Naive thymus-derived CD4-positive, alpha-beta T cell (primary cell): ENCODE results near the gene WNT5A. TPM values are rescaled to one million over a fixed set of nuclear protein-coding genes. Genes with fewer than 3 reads are reported as not detected.

Experiments used
- ATAC-seq: fragments of 150-1000 bp; cut with Tn5 transposase; 2 replicates; pipeline ENCODE4 v1.10.0; 2021; ENCODE audit warnings: mild to moderate bottlenecking, moderate library complexity
- CTCF ChIA-PET: fragments of 350-600 bp; sonication (Branson Sonifier 250); formaldehyde crosslinking; loops from one replicate; lab custom pipeline; 2021; ENCODE audit warnings: antibody characterized with exemption; lab: Charles Lee
- POLR2A ChIA-PET: fragments of 350-600 bp; sonication (Branson Sonifier 250); formaldehyde crosslinking; loops from one replicate; lab custom pipeline; 2021; ENCODE audit warnings: antibody characterized with exemption, inconsistent platforms; lab: Charles Lee
- DNase-seq, 9 donors: peaks; one replicate each; pipeline versions ENCODE4 v3.0.0 to v3.0.0-alpha.2; 2020 to 2022; ENCODE audit warnings: mixed read lengths in 1 of 9
- H3K27ac ChIP-seq: one replicate; pipeline ENCODE4 v1.7.0; 2013; ENCODE audit warnings: mild to moderate bottlenecking, low read depth, low read length, moderate library complexity
- H3K27me3 ChIP-seq, 2 donors: one replicate each; pipeline ENCODE4 v1.7.0; 2013; ENCODE audit warnings: low read length in 2 of 2, mild to moderate bottlenecking in 2 of 2, moderate library complexity in 2 of 2; ENCODE audit not compliant: control insufficient read depth in 2 of 2, insufficient read depth in 2 of 2
- H3K36me3 ChIP-seq, 3 experiments: 1 replicate in 2 of 3; 2 replicates in 1 of 3; pipeline ENCODE4 v1.7.0; 2013; ENCODE audit warnings: low read length in 3 of 3, mild to moderate bottlenecking in 3 of 3, moderate library complexity in 1 of 3; ENCODE audit not compliant: insufficient read depth in 3 of 3, control insufficient read depth in 2 of 3
- H3K4me1 ChIP-seq, 2 donors: one replicate each; pipeline ENCODE4 v1.7.0; 2013; ENCODE audit warnings: low read length in 2 of 2, mild to moderate bottlenecking in 2 of 2, moderate library complexity in 1 of 2; ENCODE audit not compliant: control insufficient read depth in 2 of 2, insufficient read depth in 2 of 2
- H3K4me3 ChIP-seq: 2 replicates; pipeline ENCODE4 v1.7.0; 2013; ENCODE audit warnings: mild to moderate bottlenecking, low read length
- H3K9me3 ChIP-seq, 3 experiments: 1 replicate in 2 of 3; 2 replicates in 1 of 3; pipeline ENCODE4 v1.7.0; 2013; ENCODE audit warnings: low read length in 3 of 3; ENCODE audit not compliant: control insufficient read depth in 2 of 3
- H3K27ac Mint-ChIP-seq, 9 donors: one replicate each; pipeline ENCODE4 v1.8.0; 2020 to 2022; ENCODE audit warnings: mixed read lengths in 9 of 9, mild to moderate bottlenecking in 8 of 9, moderate library complexity in 5 of 9, inconsistent platforms in 2 of 9
- H3K27me3 Mint-ChIP-seq, 5 donors: one replicate each; pipeline ENCODE4 v1.8.0; 2021 to 2022; ENCODE audit warnings: mixed read lengths in 5 of 5, mild to moderate bottlenecking in 1 of 5
- H3K36me3 Mint-ChIP-seq, 5 donors: one replicate each; pipeline ENCODE4 v1.8.0; 2020 to 2022; ENCODE audit warnings: mixed read lengths in 5 of 5, mild to moderate bottlenecking in 3 of 5, inconsistent platforms in 1 of 5
- H3K4me1 Mint-ChIP-seq, 7 donors: one replicate each; pipeline ENCODE4 v1.8.0; 2020 to 2022; ENCODE audit warnings: mixed read lengths in 7 of 7, mild to moderate bottlenecking in 3 of 7, inconsistent platforms in 1 of 7
- H3K4me3 Mint-ChIP-seq, 10 donors: one replicate each; pipeline ENCODE4 v1.8.0; 2020 to 2022; ENCODE audit warnings: mild to moderate bottlenecking in 10 of 10, mixed read lengths in 10 of 10, moderate library complexity in 6 of 10, inconsistent platforms in 2 of 10
- H3K9me3 Mint-ChIP-seq, 11 donors: one replicate each; pipeline ENCODE4 v1.8.0; 2020 to 2022; ENCODE audit warnings: mixed read lengths in 11 of 11, mild to moderate bottlenecking in 4 of 11, inconsistent platforms in 1 of 11, moderate library complexity in 1 of 11
- intact Hi-C, 2 donors: fragments of 100-400 bp; cut with micrococcal nuclease; formaldehyde crosslinking; loops; one replicate each; pipeline ENCODE4 v1.15.1; 2023
- polyA plus RNA-seq, 2 donors: library from polyadenylated mRNA; unstranded; fragments of 300-500 nt; fragmentation: Illumina TruSeq; gene quantifications; one replicate each; pipeline ENCODE4 v1.2.3, GENCODE V29; 2021
- total RNA-seq, 6 experiments: library from RNA in 5 of 6; stranded (reverse) in 5 of 6; gene quantifications; 1 replicate in 5 of 6; 2 replicates in 1 of 6; pipeline ENCODE4 v1.2.3 and lab custom pipeline; 2021 to 2026

WNT5A gene
- total and polyA plus RNA-seq, 7 experiments from 2014 or later: 0.36 TPM; not detected in 6

DNA sequence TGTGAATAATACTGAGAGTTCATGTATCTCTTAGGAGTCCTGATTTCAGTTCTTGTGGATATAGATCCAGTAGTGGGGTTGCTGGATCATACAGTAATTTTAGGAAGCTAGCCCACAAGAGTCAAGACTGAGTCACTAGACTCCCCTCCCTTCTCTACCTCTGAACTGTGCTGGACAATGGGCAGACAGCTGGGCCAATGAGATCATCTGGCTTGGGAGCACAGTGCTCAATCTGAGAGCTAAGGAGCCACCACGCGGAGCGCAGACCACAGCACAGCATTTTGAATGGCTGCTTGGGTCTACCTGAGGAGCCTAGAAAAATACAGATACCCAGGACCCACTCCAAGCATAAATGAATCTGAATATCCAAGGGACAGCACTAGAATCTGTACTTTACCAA lies 32.5 kb downstream of the WNT5A start:
- H3K9me3 ChIP-seq: no peaks in the 10 kb centered on the region
- no peak overlapping the region for H3K4me3 Mint-ChIP-seq
- DNase-seq (no peak), ATAC-seq (no peak)
- peaks cover 0 to 9% (median 0%) of the 10 kb centered on the region in 11 donors for H3K9me3 Mint-ChIP-seq
- no peaks in the 10 kb centered on the region for H3K4me1 ChIP-seq
- no peaks in the 10 kb centered on the region for H3K4me1 Mint-ChIP-seq
- no peaks in the 10 kb centered on the region for H3K36me3 ChIP-seq
- H3K27ac ChIP-seq: no peak overlapping the region
- CTCF ChIA-PET: no interaction called here
- intact Hi-C loops: no loop called here
- POLR2A ChIA-PET: no interaction called here
- no peak overlapping the region for H3K4me3 ChIP-seq
- no peaks in the 10 kb centered on the region for H3K27me3 Mint-ChIP-seq
- H3K27ac Mint-ChIP-seq: no peak overlapping the region
- no peaks in the 10 kb centered on the region for H3K27me3 ChIP-seq
- no peaks in the 10 kb centered on the region for H3K36me3 Mint-ChIP-seq

DNA sequence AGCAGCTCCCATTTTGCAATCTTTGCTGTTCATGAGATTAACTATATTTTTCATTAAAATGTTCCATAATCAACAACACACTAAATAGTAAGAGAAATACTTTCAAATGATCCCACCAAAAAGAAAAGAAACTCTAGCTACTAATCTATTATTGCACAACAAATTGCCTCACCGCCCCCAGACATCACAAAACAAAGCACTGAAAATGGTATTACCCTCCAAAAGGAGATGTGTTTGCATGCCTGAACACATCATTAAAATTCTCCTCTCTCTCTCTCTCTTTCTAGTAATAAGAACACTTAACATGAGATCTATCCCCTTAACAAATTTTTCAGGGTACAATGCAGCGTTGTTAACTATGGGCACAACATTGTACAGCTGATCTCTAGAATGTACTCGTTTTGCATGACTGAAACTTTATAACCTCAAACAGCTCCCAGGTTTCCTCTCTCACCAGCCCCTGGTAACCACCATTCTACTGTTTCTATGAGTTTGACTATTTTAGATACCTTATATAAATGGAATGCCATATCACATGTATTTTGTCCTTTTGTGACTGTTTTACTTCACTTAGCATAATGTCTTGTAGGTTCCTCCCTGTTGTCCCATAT lies 33.1 kb downstream of the WNT5A start:
- intact Hi-C loops: no loop called here
- CTCF ChIA-PET: no interaction called here

DNA sequence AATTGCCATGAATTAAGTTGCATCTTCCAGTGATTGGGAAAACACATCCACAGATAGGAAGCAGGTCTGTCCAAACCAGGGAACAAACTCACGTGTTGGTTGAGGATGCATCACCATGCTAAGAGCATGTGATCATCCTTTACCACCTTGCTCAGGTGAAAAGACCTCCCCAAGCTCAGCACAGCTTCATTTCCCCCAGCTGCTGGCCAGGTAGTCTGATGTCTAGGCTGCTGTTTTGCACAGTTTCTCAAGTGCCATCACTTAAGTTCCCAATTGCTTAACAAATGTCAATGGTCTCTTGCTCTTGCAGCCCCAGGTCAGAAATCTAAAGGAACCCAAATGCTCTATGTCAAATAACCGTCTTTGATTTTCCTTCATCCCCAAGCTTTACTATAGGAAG lies 34.2 kb downstream of the WNT5A start:
- no peaks in the 10 kb centered on the region for H3K27me3 ChIP-seq
- no peak overlapping the region for H3K4me3 Mint-ChIP-seq
- no peak overlapping the region for H3K4me3 ChIP-seq
- H3K27me3 Mint-ChIP-seq: peaks cover 0 to 7% (median 0%) of the 10 kb centered on the region in 5 donors
- H3K27ac Mint-ChIP-seq: no peak overlapping the region
- H3K27ac ChIP-seq: no peak overlapping the region
- no peaks in the 10 kb centered on the region for H3K9me3 ChIP-seq
- intact Hi-C loops: no loop called here
- H3K36me3 Mint-ChIP-seq: no peaks in the 10 kb centered on the region
- ATAC-seq (no peak), DNase-seq (no peak)
- no peaks in the 10 kb centered on the region for H3K4me1 ChIP-seq
- POLR2A ChIA-PET: no interaction called here
- peaks cover 0 to 9% (median 0%) of the 10 kb centered on the region in 11 donors for H3K9me3 Mint-ChIP-seq
- CTCF ChIA-PET: no interaction called here
- no peaks in the 10 kb centered on the region for H3K4me1 Mint-ChIP-seq
- H3K36me3 ChIP-seq: no peaks in the 10 kb centered on the region

More for the DNA sequence above, 33.1 kb downstream of the WNT5A start:
- no peak for DNase-seq
- no peaks in the 10 kb centered on the region for H3K4me1 Mint-ChIP-seq
- H3K27me3 Mint-ChIP-seq: peaks cover 0 to 5% (median 0%) of the 10 kb centered on the region in 5 donors
- Histone ChIP-seq H3K9me3 (no peaks in the 10 kb centered on the region), H3K4me3 (no peak overlapping the region), H3K36me3 (no peaks in the 10 kb centered on the region), H3K27me3 (no peaks in the 10 kb centered on the region), H3K4me1 (no peaks in the 10 kb centered on the region), H3K27ac (no peak overlapping the region)
- POLR2A ChIA-PET: no interaction called here
- peaks cover 0 to 9% (median 0%) of the 10 kb centered on the region in 11 donors for H3K9me3 Mint-ChIP-seq
- no peaks in the 10 kb centered on the region for H3K36me3 Mint-ChIP-seq
- H3K4me3 Mint-ChIP-seq: no peak overlapping the region
- no peak overlapping the region for H3K27ac Mint-ChIP-seq
- ATAC-seq: no peak

DNA sequence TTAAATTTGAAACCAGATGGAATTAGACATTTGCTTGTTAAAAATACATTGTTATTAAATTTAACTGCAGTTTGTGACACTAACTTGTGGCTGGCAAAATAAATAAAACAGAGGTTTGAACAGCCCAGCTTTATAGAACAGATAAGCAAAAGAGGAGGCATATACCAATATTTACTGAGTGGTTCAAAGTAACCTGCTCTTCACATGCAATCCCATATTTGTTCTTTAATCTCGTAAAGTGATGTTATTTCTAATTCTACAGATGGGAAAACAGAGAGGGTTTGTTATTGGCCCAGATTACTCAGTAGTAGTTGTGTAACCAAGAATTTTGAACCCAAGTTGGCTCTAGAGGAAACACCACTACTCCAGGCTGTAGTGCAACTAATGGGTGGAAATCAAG lies 37.6 kb downstream of the WNT5A start:
- Mint-ChIP-seq H3K27ac (no peak overlapping the region), H3K4me3 (no peak overlapping the region), H3K27me3 (peaks cover 0 to 8% (median 7%) of the 10 kb centered on the region in 5 donors), H3K4me1 (no peaks in the 10 kb centered on the region), H3K9me3 (peaks cover 0 to 9% (median 0%) of the 10 kb centered on the region in 11 donors), H3K36me3 (no peaks in the 10 kb centered on the region)
- Histone ChIP-seq H3K36me3 (no peaks in the 10 kb centered on the region), H3K27me3 (no peaks in the 10 kb centered on the region), H3K27ac (no peak overlapping the region), H3K4me1 (no peaks in the 10 kb centered on the region), H3K9me3 (no peaks in the 10 kb centered on the region), H3K4me3 (no peak overlapping the region)
- no peak for ATAC-seq
- intact Hi-C loops: no loop called here
- ChIA-PET CTCF (no interaction called here), POLR2A (no interaction called here)
- DNase-seq: no peak

DNA sequence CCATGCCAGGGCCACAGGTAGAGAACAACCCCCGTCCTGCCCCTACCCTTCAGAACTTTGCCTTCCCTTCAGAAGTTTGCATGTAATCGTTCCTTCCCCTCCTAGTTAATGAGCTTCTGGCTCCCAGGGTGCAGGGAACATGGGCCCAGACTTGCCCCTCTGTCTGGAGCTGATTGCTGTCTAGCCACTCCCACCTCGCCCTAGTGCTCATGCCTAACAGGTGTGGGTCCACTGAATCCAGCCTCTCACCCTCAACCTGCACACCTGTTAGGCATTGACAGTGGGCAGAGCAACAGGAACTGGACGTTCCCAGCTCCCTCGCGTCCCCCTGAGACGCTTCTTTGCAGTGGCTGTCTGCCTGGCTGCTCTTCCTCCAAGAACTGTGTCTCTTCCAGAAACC lies 40.3 kb downstream of the WNT5A start:
- no peaks in the 10 kb centered on the region for H3K36me3 Mint-ChIP-seq
- peaks cover 0 to 7% (median 0%) of the 10 kb centered on the region in 11 donors for H3K9me3 Mint-ChIP-seq
- Histone ChIP-seq H3K27ac (no peak overlapping the region), H3K4me3 (no peak overlapping the region), H3K4me1 (no peaks in the 10 kb centered on the region), H3K27me3 (no peaks in the 10 kb centered on the region), H3K9me3 (no peaks in the 10 kb centered on the region), H3K36me3 (no peaks in the 10 kb centered on the region)
- no peak for DNase-seq
- no peak overlapping the region for H3K27ac Mint-ChIP-seq
- H3K4me1 Mint-ChIP-seq: no peaks in the 10 kb centered on the region
- ChIA-PET CTCF (no interaction called here), POLR2A (no interaction called here)
- H3K27me3 Mint-ChIP-seq: peaks cover 0 to 10% (median 7%) of the 10 kb centered on the region in 5 donors
- H3K4me3 Mint-ChIP-seq: no peak overlapping the region
- ATAC-seq: no peak
- intact Hi-C loops: no loop called here

DNA sequence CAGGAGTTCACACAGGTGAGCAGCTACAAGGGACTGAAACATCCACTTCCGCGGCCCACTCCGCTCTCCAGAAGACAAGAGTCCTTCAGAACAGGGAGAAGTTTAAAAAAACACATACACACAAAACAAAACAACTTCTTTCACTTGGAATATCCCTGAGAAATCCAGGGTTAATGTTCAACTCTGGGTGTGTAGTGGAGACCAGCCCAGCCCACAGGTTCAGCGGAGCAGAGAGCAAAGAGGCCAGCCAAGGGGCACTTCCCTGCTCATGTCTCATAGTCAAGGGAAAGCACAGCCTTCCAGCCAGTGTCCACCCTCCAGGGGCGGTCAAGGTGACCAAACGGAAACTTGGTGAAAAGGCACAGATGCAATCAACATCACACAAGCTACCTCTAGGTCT lies 41.6 kb downstream of the WNT5A start:
- Histone ChIP-seq H3K9me3 (no peaks in the 10 kb centered on the region), H3K27ac (no peak overlapping the region), H3K36me3 (no peaks in the 10 kb centered on the region), H3K4me3 (no peak overlapping the region), H3K27me3 (no peaks in the 10 kb centered on the region), H3K4me1 (no peaks in the 10 kb centered on the region)
- intact Hi-C loops: no loop called here
- CTCF ChIA-PET: no interaction called here
- Mint-ChIP-seq H3K36me3 (no peaks in the 10 kb centered on the region), H3K9me3 (peaks cover 0 to 5% (median 0%) of the 10 kb centered on the region in 11 donors), H3K27ac (no peak overlapping the region), H3K4me1 (no peaks in the 10 kb centered on the region), H3K27me3 (peaks cover 0 to 10% (median 7%) of the 10 kb centered on the region in 5 donors), H3K4me3 (no peak overlapping the region)
- POLR2A ChIA-PET: no interaction called here
- DNase-seq: no peak
- no peak for ATAC-seq

DNA sequence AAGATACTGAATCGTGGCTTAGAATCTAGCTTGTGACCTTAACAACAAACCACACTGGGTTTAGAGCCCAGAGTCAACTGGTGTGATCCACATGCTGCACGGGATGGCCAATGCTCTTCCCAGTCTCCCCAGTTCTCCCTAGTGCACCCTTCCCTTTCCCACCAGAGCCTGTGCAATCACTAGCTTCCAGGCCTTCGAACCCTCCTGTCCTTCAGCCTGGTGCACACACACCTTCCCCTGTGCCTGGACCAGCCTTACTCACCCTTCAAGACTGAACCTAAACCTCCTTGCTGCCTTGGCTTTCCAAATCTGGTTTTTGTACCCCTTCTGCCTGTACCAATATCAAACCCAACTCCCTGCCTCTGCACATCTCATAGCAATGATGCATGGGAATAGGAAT lies 43.8 kb downstream of the WNT5A start:
- Histone ChIP-seq H3K9me3 (no peaks in the 10 kb centered on the region), H3K4me3 (no peak overlapping the region), H3K36me3 (no peaks in the 10 kb centered on the region), H3K4me1 (no peaks in the 10 kb centered on the region), H3K27ac (no peak overlapping the region), H3K27me3 (no peaks in the 10 kb centered on the region)
- H3K9me3 Mint-ChIP-seq: peaks cover 0 to 8% (median 0%) of the 10 kb centered on the region in 11 donors
- peaks cover 0 to 8% (median 5%) of the 10 kb centered on the region in 5 donors for H3K27me3 Mint-ChIP-seq
- no peak for ATAC-seq
- H3K36me3 Mint-ChIP-seq: no peaks in the 10 kb centered on the region
- DNase-seq: no peak
- ChIA-PET CTCF (no interaction called here), POLR2A (no interaction called here)
- H3K4me1 Mint-ChIP-seq: no peaks in the 10 kb centered on the region
- no peak overlapping the region for H3K27ac Mint-ChIP-seq
- H3K4me3 Mint-ChIP-seq: no peak overlapping the region
- intact Hi-C loops: no loop called here
